ENCODE results near the gene INO80.

Gene INO80

DNA sequence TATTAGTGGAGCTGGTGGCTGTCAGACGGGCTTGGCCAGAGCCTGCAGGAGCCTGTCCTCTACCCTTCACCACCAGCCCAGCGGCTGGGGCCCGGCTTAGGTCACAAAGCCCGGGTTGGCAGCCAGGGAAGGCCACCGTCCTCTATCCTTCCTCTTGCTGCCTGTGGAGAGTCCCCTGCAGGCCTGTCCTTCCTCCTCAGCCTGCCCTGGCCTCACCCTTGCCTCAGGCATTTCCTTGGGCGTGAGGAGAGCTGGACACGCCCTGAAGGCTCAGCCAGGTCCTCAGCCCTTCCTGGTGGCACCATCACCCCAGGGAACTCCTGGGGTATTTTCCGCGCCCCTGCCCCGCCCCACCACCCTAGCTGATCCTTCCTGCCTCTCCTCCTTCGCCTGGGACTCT, 155.2 kb downstream of the INO80 start:
- Histone ChIP-seq H3K27me3 (ENCODE audit: control insufficient read depth, insufficient read depth, low read length, poor library complexity, severe bottlenecking) (no peaks in the 10 kb centered on the region), H3K36me3 (ENCODE audit: control insufficient read depth, insufficient read depth, low read length) (no peaks in the 10 kb centered on the region), H3K27ac (ENCODE audit: insufficient read depth, low read depth, low read length, poor library complexity, severe bottlenecking) (no peak overlapping the region), H3K4me1 (ENCODE audit: control insufficient read depth, insufficient read depth, low read length) (peaks cover 11% of the 10 kb centered on the region), H3K9me3 (ENCODE audit: control insufficient read depth, low read length) (no peaks in the 10 kb centered on the region), H3K4me3 (ENCODE audit: insufficient read depth, low read depth, low read length) (no peak overlapping the region)
- WGBS, 2 experiments = 88 to 90% methylated on average over 11 of the region's 11 CpGs

DNA sequence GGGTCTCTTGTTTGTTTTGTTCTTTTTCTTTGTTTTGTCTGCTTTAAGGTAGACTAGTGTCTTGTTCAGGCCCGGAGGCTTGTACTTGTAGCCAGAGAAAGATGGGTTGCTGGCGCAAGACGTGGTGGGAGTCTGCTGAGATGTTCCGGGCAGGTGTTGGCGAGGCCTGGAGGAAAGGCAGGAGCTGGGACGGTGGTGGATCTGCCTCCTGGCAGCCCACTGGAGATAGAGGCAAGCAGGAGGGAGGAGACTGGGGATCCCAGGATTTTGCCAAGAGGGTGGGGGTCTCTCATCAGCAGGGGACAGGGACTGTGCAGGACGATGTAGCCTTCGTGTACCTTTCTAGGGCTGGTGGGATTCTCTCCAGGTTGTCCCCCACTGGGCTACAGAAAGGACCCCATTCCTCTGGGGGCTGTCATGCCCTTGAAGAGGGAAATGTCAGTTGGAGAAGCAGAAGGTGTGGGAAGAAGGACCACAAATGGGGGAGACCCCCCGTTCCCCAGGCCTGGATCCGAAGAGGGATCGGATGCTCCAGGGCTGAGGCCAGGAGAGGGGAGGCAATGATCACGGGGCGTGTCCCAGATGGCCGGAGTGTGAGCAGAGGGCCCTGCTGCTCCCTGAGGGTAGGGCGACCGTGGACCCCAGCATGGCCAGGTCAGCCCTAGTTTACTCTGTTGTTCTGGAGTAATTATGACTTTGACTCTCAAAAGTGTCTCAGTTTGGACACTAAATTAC, 155.8 kb downstream of the INO80 start:
- no peaks in the 10 kb centered on the region for H3K27me3 ChIP-seq (ENCODE audit: control insufficient read depth, insufficient read depth, low read length, poor library complexity, severe bottlenecking)
- peaks cover 8% of the 10 kb centered on the region for H3K4me1 ChIP-seq (ENCODE audit: control insufficient read depth, insufficient read depth, low read length)
- 90 to 92% methylated on average over 16 of the region's 16 CpGs for WGBS, 2 experiments
- no peak overlapping the region for H3K27ac ChIP-seq (ENCODE audit: insufficient read depth, low read depth, low read length, poor library complexity, severe bottlenecking)
- no peaks in the 10 kb centered on the region for H3K36me3 ChIP-seq (ENCODE audit: control insufficient read depth, insufficient read depth, low read length)
- no peak overlapping the region for H3K4me3 ChIP-seq (ENCODE audit: insufficient read depth, low read depth, low read length)
- no peaks in the 10 kb centered on the region for H3K9me3 ChIP-seq (ENCODE audit: control insufficient read depth, low read length)

- Histone ChIP-seq H3K9me3 (ENCODE audit: control insufficient read depth, low read length) (no peaks in the 10 kb centered on the region), H3K4me1 (ENCODE audit: control insufficient read depth, insufficient read depth, low read length) (peaks cover 8% of the 10 kb centered on the region), H3K27ac (ENCODE audit: insufficient read depth, low read depth, low read length, poor library complexity, severe bottlenecking) (no peak overlapping the region), H3K27me3 (ENCODE audit: control insufficient read depth, insufficient read depth, low read length, poor library complexity, severe bottlenecking) (no peaks in the 10 kb centered on the region), H3K4me3 (ENCODE audit: insufficient read depth, low read depth, low read length) (no peak overlapping the region), H3K36me3 (ENCODE audit: control insufficient read depth, insufficient read depth, low read length) (no peaks in the 10 kb centered on the region)
- 56 to 57% methylated on average over 22 of the region's 22 CpGs for WGBS, 2 experiments
These were observed 156.5 kb downstream of the INO80 start for GRCh38 chr15:40959331-40960141.

DNA sequence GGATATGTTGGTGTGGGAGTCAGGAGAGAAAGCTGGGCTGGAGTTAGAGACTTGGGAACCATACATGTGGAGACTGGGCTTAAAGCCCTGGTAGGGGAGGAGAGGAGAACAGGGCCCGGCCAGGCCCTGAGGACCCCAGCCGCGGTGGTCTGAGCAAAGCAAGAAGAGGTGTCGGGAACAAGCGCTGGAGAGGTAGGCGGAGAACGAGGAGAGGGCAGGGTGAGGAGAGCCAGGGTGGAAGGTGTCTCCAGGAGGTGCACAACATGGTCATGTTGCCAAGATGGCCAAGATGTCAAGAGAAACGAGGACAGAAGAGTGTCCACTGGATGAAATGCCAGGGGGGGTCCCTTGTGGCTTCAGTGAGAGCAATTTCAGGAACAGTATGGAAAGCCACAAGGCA, 157.4 kb downstream of the INO80 start:
- H3K4me3 ChIP-seq (ENCODE audit: insufficient read depth, low read depth, low read length) = no peak overlapping the region
- H3K4me1 ChIP-seq (ENCODE audit: control insufficient read depth, insufficient read depth, low read length) = peaks cover 8% of the 10 kb centered on the region
- H3K9me3 ChIP-seq (ENCODE audit: control insufficient read depth, low read length) = no peaks in the 10 kb centered on the region
- H3K27me3 ChIP-seq (ENCODE audit: control insufficient read depth, insufficient read depth, low read length, poor library complexity, severe bottlenecking) = peaks cover 6% of the 10 kb centered on the region
- H3K36me3 ChIP-seq (ENCODE audit: control insufficient read depth, insufficient read depth, low read length) = no peaks in the 10 kb centered on the region
- 94 to 95% methylated on average over 8 of the region's 8 CpGs for WGBS, 2 experiments
- H3K27ac ChIP-seq (ENCODE audit: insufficient read depth, low read depth, low read length, poor library complexity, severe bottlenecking) = no peak overlapping the region

GRCh38 chr15:40958146-40958545, 157.9 kb downstream of the INO80 start:
- Histone ChIP-seq H3K36me3 (ENCODE audit: control insufficient read depth, insufficient read depth, low read length) (no peaks in the 10 kb centered on the region), H3K9me3 (ENCODE audit: control insufficient read depth, low read length) (no peaks in the 10 kb centered on the region), H3K27me3 (ENCODE audit: control insufficient read depth, insufficient read depth, low read length, poor library complexity, severe bottlenecking) (peaks cover 9% of the 10 kb centered on the region), H3K27ac (ENCODE audit: insufficient read depth, low read depth, low read length, poor library complexity, severe bottlenecking) (no peak overlapping the region), H3K4me3 (ENCODE audit: insufficient read depth, low read depth, low read length) (no peak overlapping the region), H3K4me1 (ENCODE audit: control insufficient read depth, insufficient read depth, low read length) (peaks cover 8% of the 10 kb centered on the region)
- 94% methylated on average over 6 of the region's 6 CpGs for WGBS, 2 experiments

- H3K27ac ChIP-seq (ENCODE audit: insufficient read depth, low read depth, low read length, poor library complexity, severe bottlenecking) = no peak overlapping the region
- 92% methylated on average over 9 of the region's 9 CpGs for WGBS, 2 experiments
These were observed 158.5 kb downstream of the INO80 start for GRCh38 chr15:40957581-40958051.

GRCh38 chr15:40957041-40957555, 159.0 kb downstream of the INO80 start:
- peaks cover 14% of the 10 kb centered on the region for H3K27me3 ChIP-seq (ENCODE audit: control insufficient read depth, insufficient read depth, low read length, poor library complexity, severe bottlenecking)
- no peaks in the 10 kb centered on the region for H3K9me3 ChIP-seq (ENCODE audit: control insufficient read depth, low read length)
- H3K4me3 ChIP-seq (ENCODE audit: insufficient read depth, low read depth, low read length) = no peak overlapping the region
- H3K36me3 ChIP-seq (ENCODE audit: control insufficient read depth, insufficient read depth, low read length) = no peaks in the 10 kb centered on the region
- WGBS, 2 experiments = 90 to 96% methylated on average over 4 of the region's 4 CpGs
- H3K27ac ChIP-seq (ENCODE audit: insufficient read depth, low read depth, low read length, poor library complexity, severe bottlenecking) = no peak overlapping the region
- H3K4me1 ChIP-seq (ENCODE audit: control insufficient read depth, insufficient read depth, low read length) = peaks cover 8% of the 10 kb centered on the region

More at GRCh38 chr15:40957581-40958051, 158.5 kb downstream of the INO80 start:
- Histone ChIP-seq H3K4me1 (ENCODE audit: control insufficient read depth, insufficient read depth, low read length) (peaks cover 8% of the 10 kb centered on the region), H3K9me3 (ENCODE audit: control insufficient read depth, low read length) (no peaks in the 10 kb centered on the region), H3K4me3 (ENCODE audit: insufficient read depth, low read depth, low read length) (no peak overlapping the region), H3K36me3 (ENCODE audit: control insufficient read depth, insufficient read depth, low read length) (no peaks in the 10 kb centered on the region), H3K27me3 (ENCODE audit: control insufficient read depth, insufficient read depth, low read length, poor library complexity, severe bottlenecking) (peaks cover 9% of the 10 kb centered on the region)

DNA sequence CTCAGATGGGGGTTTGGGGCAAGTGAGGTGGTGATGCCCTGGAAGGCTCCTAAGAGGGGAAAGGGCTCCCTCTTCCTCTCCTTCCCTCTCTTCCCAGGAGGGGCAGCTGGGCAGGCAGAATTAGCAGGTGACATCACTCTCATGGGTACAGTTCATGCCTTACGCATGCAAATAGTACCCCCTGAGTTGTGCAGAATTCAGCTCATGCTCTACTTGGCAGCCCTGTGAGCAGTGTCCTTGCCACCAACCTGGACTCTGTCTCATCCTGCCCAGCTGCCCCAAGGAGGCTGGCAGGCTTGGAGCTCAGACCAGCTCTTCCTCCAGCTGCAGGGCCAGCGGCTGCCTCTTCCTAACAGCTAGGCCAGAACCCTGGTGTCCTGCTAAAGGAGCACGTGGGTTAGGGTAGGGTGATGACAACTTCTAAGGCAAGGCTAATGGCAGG, 159.5 kb downstream of the INO80 start:
- H3K4me3 ChIP-seq (ENCODE audit: insufficient read depth, low read depth, low read length) = no peak overlapping the region
- peaks cover 8% of the 10 kb centered on the region for H3K4me1 ChIP-seq (ENCODE audit: control insufficient read depth, insufficient read depth, low read length)
- no peak overlapping the region for H3K27ac ChIP-seq (ENCODE audit: insufficient read depth, low read depth, low read length, poor library complexity, severe bottlenecking)
- H3K36me3 ChIP-seq (ENCODE audit: control insufficient read depth, insufficient read depth, low read length) = no peaks in the 10 kb centered on the region
- no peaks in the 10 kb centered on the region for H3K9me3 ChIP-seq (ENCODE audit: control insufficient read depth, low read length)
- WGBS, 2 experiments = 94 to 98% methylated on average over 3 of the region's 3 CpGs
- peaks cover 15% of the 10 kb centered on the region for H3K27me3 ChIP-seq (ENCODE audit: control insufficient read depth, insufficient read depth, low read length, poor library complexity, severe bottlenecking)

GRCh38 chr15:40955930-40956540, 160.0 kb downstream of the INO80 start:
- Histone ChIP-seq H3K27ac (ENCODE audit: insufficient read depth, low read depth, low read length, poor library complexity, severe bottlenecking) (no peak overlapping the region), H3K27me3 (ENCODE audit: control insufficient read depth, insufficient read depth, low read length, poor library complexity, severe bottlenecking) (peaks cover 15% of the 10 kb centered on the region), H3K4me1 (ENCODE audit: control insufficient read depth, insufficient read depth, low read length) (peaks cover 8% of the 10 kb centered on the region), H3K4me3 (ENCODE audit: insufficient read depth, low read depth, low read length) (no peak overlapping the region), H3K9me3 (ENCODE audit: control insufficient read depth, low read length) (no peaks in the 10 kb centered on the region), H3K36me3 (ENCODE audit: control insufficient read depth, insufficient read depth, low read length) (no peaks in the 10 kb centered on the region)
- 84 to 90% methylated on average over 2 to 3 of the region's 3 CpGs for WGBS, 2 experiments
